H1 (cell line): ENCODE results near the gene MRPL54. TPM values are rescaled to one million over a fixed set of nuclear protein-coding genes. Genes with fewer than 3 reads are reported as not detected.

ENCODE experiments used
- CTCF ChIA-PET: fragments of 300-600 bp; sonication (Branson Sonifier 250); formaldehyde crosslinking; loops from one replicate; lab custom pipeline; 2021; ENCODE audit not compliant: partially characterized antibody; lab: Charles Lee
- POLR2A ChIA-PET: fragments of 300-600 bp; sonication (Branson Sonifier 250); formaldehyde crosslinking; loops from one replicate; lab custom pipeline; 2021; ENCODE audit warnings: inconsistent platforms; ENCODE audit not compliant: partially characterized antibody; lab: Charles Lee
- DNase-seq, 2 experiments: peaks; one replicate each; pipeline versions ENCODE4 v3.0.0 to v3.0.0-alpha.2; 2010 to 2022; ENCODE audit warnings: low spot score in 2 of 2, low read depth in 1 of 2, mixed read lengths in 1 of 2
- FAIRE-seq: peaks from 2 replicates; lab custom pipeline; 2011; peaks lifted over from hg19 to GRCh38; lab: Jason Lieb, UNC
- H2AFZ ChIP-seq: 2 replicates; pipeline ENCODE4 v1.8.1; 2012; ENCODE audit warnings: low read length, inconsistent platforms
- H2AK5ac ChIP-seq: 2 replicates; pipeline ENCODE4 v1.6.1; 2013; ENCODE audit warnings: low read depth, low read length
- H2BK120ac ChIP-seq: replicated peaks from 2 replicates; pipeline ENCODE3; 2013; ENCODE audit warnings: low read depth, low read length, inconsistent platforms
- H2BK12ac ChIP-seq: 2 replicates; pipeline ENCODE4 v1.6.1; 2013; ENCODE audit warnings: low read depth, low read length
- H2BK15ac ChIP-seq: 2 replicates; pipeline ENCODE4 v1.6.1; 2013; ENCODE audit warnings: low read length
- H2BK20ac ChIP-seq: 2 replicates; pipeline ENCODE4 v1.6.1; 2013; ENCODE audit warnings: low read length
- H2BK5ac ChIP-seq: 2 replicates; pipeline ENCODE4 v1.6.1; 2013; ENCODE audit warnings: low read depth, low read length
- H3K14ac ChIP-seq: 2 replicates; pipeline ENCODE4 v1.6.1; 2013; ENCODE audit warnings: inconsistent platforms; ENCODE audit not compliant: insufficient read length
- H3K18ac ChIP-seq: 2 replicates; pipeline ENCODE4 v1.6.1; 2013; ENCODE audit warnings: low read length; ENCODE audit errors: extremely low read depth
- H3K23ac ChIP-seq: 2 replicates; pipeline ENCODE4 v1.6.1; 2013; ENCODE audit warnings: inconsistent platforms; ENCODE audit not compliant: insufficient read length
- H3K23me2 ChIP-seq: 2 replicates; pipeline ENCODE4 v1.6.1; 2013; ENCODE audit warnings: low read depth, low read length
- H3K27ac ChIP-seq: 2 replicates; pipeline ENCODE4 v1.6.1; 2011; ENCODE audit warnings: low read depth, low read length, inconsistent platforms
- H3K27me3 ChIP-seq, 4 experiments: replicated peaks in 1 of 4; 1 replicate in 1 of 4; 2 replicates in 3 of 4; pipeline versions ENCODE4 v1.6.1 to v1.8.1; 2011 to 2013; ENCODE audit warnings: low read length in 3 of 4, mild to moderate bottlenecking in 3 of 4, inconsistent platforms in 2 of 4, mixed read lengths in 2 of 4, moderate library complexity in 1 of 4; ENCODE audit not compliant: control insufficient read depth in 3 of 4, insufficient read depth in 3 of 4; ENCODE audit errors: extremely low read depth in 1 of 4
- H3K36me3 ChIP-seq, 4 experiments: 2 replicates each; pipeline versions ENCODE4 v1.6.1 to v1.8.1; 2011 to 2013; ENCODE audit warnings: mild to moderate bottlenecking in 4 of 4, low read length in 3 of 4, moderate library complexity in 2 of 4, control low read depth in 1 of 4, inconsistent platforms in 1 of 4; ENCODE audit not compliant: insufficient read depth in 4 of 4, control insufficient read depth in 2 of 4
- H3K4ac ChIP-seq: replicated peaks from 2 replicates; pipeline ENCODE3; 2013; ENCODE audit warnings: low read length, low read depth, mixed read lengths, inconsistent platforms; ENCODE audit not compliant: insufficient read length
- H3K4me1 ChIP-seq, 4 experiments: replicated peaks in 1 of 4; 1 replicate in 1 of 4; 2 replicates in 3 of 4; pipeline versions ENCODE4 v1.6.1 to v1.8.1; 2011 to 2013; ENCODE audit warnings: low read length in 3 of 4, inconsistent platforms in 2 of 4, mixed read lengths in 1 of 4; ENCODE audit not compliant: insufficient read depth in 4 of 4, control insufficient read depth in 3 of 4
- H3K4me2 ChIP-seq, 2 experiments: 2 replicates each; pipeline versions ENCODE4 v1.6.1 to v1.8.1; 2011 to 2013; ENCODE audit warnings: low read depth in 2 of 2, low read length in 2 of 2, control low read depth in 1 of 2, inconsistent platforms in 1 of 2, mild to moderate bottlenecking in 1 of 2; ENCODE audit not compliant: insufficient read depth in 1 of 2
- H3K4me3 ChIP-seq, 4 experiments: fragments of 200-600, 300-600 bp in 1 of 4; sonication (generic), shearing (Covaris generic), sonication (Bioruptor Twin) in 1 of 4; 2 replicates each; pipeline versions ENCODE4 v1.5.1 to v1.8.1; 2011 to 2016; ENCODE audit warnings: low read length in 4 of 4, low read depth in 3 of 4, control low read depth in 2 of 4, inconsistent platforms in 2 of 4, mild to moderate bottlenecking in 2 of 4, mixed read lengths in 1 of 4, moderate library complexity in 1 of 4; ENCODE audit not compliant: insufficient read depth in 2 of 4; ENCODE audit errors: extremely low read depth in 1 of 4
- H3K56ac ChIP-seq: replicated peaks from 2 replicates; pipeline ENCODE3; 2013; ENCODE audit warnings: low read depth, mild to moderate bottlenecking, mixed read lengths, low read length, inconsistent platforms; ENCODE audit not compliant: insufficient read length
- H3K79me1 ChIP-seq: 2 replicates; pipeline ENCODE4 v1.6.1; 2013; ENCODE audit warnings: low read depth, low read length, control low read depth
- H3K79me2 ChIP-seq, 2 experiments: 2 replicates each; pipeline versions ENCODE4 v1.6.1 to v1.8.1; 2012 to 2013; ENCODE audit warnings: low read length in 2 of 2, mild to moderate bottlenecking in 2 of 2, inconsistent platforms in 1 of 2; ENCODE audit not compliant: insufficient read depth in 2 of 2, control insufficient read depth in 1 of 2
- H3K9ac ChIP-seq, 4 experiments: replicated peaks in 1 of 4; 1 replicate in 1 of 4; 2 replicates in 3 of 4; pipeline versions ENCODE4 v1.6.1 to v1.8.1; 2011 to 2013; ENCODE audit warnings: low read depth in 3 of 4, low read length in 3 of 4, control low read depth in 2 of 4, mild to moderate bottlenecking in 2 of 4, moderate library complexity in 2 of 4, inconsistent platforms in 1 of 4; ENCODE audit errors: extremely low read depth in 1 of 4
- H3K9me3 ChIP-seq, 2 experiments: 2 replicates each; pipeline versions ENCODE4 v1.6.1 to v1.8.1; 2012 to 2013; ENCODE audit warnings: mild to moderate bottlenecking in 2 of 2, moderate library complexity in 2 of 2, control low read depth in 1 of 2, inconsistent platforms in 1 of 2, low read depth in 1 of 2, low read length in 1 of 2, mixed read lengths in 1 of 2; ENCODE audit not compliant: insufficient read depth in 2 of 2
- H4K20me1 ChIP-seq, 2 experiments: replicated peaks in 1 of 2; 2 replicates each; pipeline versions ENCODE3 to v1.8.1; 2011 to 2013; ENCODE audit warnings: inconsistent platforms in 2 of 2, low read length in 2 of 2, mild to moderate bottlenecking in 1 of 2; ENCODE audit not compliant: insufficient read depth in 2 of 2, control insufficient read depth in 1 of 2
- H4K5ac ChIP-seq: 2 replicates; pipeline ENCODE4 v1.6.1; 2013; ENCODE audit warnings: low read length, low read depth, mixed read lengths, inconsistent platforms; ENCODE audit not compliant: insufficient read length
- H4K8ac ChIP-seq: 2 replicates; pipeline ENCODE4 v1.8.0; 2013; ENCODE audit warnings: mild to moderate bottlenecking, moderate library complexity, low read length, inconsistent platforms; ENCODE audit not compliant: insufficient read depth; ENCODE audit errors: extremely low read depth
- H4K91ac ChIP-seq: replicated peaks from 2 replicates; pipeline ENCODE3; 2013; ENCODE audit warnings: low read length, mixed read lengths, inconsistent platforms; ENCODE audit not compliant: insufficient read length
- POLR2A ChIP-seq, 2 experiments: IDR thresholded peaks; 1 replicate in 1 of 2; 2 replicates in 1 of 2; pipeline ENCODE4 v1.6.1; 2011; ENCODE audit warnings: low read depth in 2 of 2, low read length in 2 of 2, mild to moderate bottlenecking in 2 of 2; ENCODE audit errors: control extremely low read depth in 1 of 2
- WGBS, 2 experiments: shearing (Covaris generic) in 1 of 2; methylation state at CpG; one replicate each; pipeline versions ENCODE4 v1.1.6 to v1.1.7; 2013 to 2015; ENCODE audit warnings: low lambda C conversion rate in 2 of 2, mixed read lengths in 2 of 2, inconsistent platforms in 1 of 2, low coverage in 1 of 2, missing lambda C conversion rate in 1 of 2; ENCODE audit not compliant: insufficient replicate concordance in 2 of 2, insufficient coverage in 1 of 2, insufficient read length in 1 of 2; ENCODE audit errors: extremely low coverage in 1 of 2, missing lambda C conversion rate in 1 of 2; 5-methylcytosine and 5-hydroxymethylcytosine counted together
- polyA plus RNA-seq, 7 experiments: library from polyadenylated mRNA; depleted of rRNA in 3 of 7; stranded (reverse) in 5 of 7; unstranded in 2 of 7; fragments of >200 nt in 5 of 7; fragments of 200-250 nt in 2 of 7; gene quantifications; 1 replicate in 5 of 7; 2 replicates in 1 of 7; 4 replicates in 1 of 7; pipeline versions ENCODE4 v1.2.1 to v1.2.3, GENCODE V29; 2011 to 2013; ENCODE audit warnings: missing spikeins in 2 of 7, mixed read lengths in 2 of 7
- total RNA-seq: library from RNA; stranded (reverse); fragmentation: NEBNext Ultra II Directional; extraction: Animal tissue kit (Norgen Biotek cat#: 25700); gene quantifications from 2 replicates; pipeline ENCODE4 v1.2.1, GENCODE V29; 2021

Gene MRPL54
- total and polyA plus RNA-seq, 2 of the 8 experiments (the other 6 are each of a cell fraction or from before 2014, with no cell fraction given), result 63.8 to 72.8 TPM

DNA sequence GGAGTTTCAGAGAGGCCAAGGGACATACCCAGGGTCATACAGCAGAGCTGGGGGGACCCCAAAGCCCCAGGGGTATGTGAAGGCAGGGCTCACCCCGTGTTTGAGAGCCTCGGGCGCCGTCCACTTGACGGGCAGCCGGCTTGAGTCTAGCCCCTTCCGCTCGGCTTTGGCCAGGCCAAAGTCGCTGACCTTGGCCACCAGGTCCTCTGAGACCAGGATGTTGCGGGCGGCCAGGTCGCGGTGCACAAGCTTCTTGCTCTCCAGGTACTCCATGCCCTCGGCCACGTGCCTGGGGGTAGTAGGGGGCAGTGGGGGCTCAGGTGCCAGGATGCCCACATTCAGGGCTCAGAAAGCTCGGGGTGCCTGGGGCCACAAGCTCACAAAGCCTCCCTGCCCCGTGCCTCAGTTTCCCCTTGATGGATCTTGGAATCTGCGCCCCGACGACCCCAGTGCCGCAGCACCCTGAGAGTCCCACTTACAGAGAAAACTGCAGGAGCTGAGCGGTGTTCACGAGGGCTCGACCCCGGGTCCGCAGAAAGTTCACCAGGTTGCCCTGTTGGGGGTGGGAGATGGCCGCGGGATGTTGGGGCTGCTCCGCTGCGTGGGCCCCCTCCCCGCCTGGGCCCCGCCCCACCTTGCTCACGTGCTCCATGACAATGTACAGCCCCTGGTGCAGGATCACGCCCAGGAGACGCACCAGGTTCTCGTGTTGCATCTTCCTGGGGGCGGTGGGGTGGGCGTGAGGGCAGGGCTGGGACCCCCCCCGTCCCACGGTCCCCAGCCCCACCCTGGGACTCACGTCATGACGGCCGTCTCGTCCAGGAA lies 16.6 kb downstream of the MRPL54 start:
- Histone ChIP-seq H3K23ac (no peak overlapping the region), H3K4me3 (no peak overlapping the region), H2BK12ac (no peak overlapping the region), H4K8ac (no peak overlapping the region), H4K5ac (no peak overlapping the region), H4K91ac (no peak overlapping the region), H2BK5ac (no peak overlapping the region), H3K4me2 (no peak overlapping the region), H3K56ac (no peak overlapping the region), H4K20me1 (peaks cover 0 to 3% of the 10 kb centered on the region in 2 experiments), H3K27me3 (no peaks in the 10 kb centered on the region; a peak in 1 of 7 replicates), H2AK5ac (no peak overlapping the region), H3K9me3 (peaks cover 17 to 22% of the 10 kb centered on the region in 2 experiments), H2BK15ac (no peak overlapping the region), H3K27ac (no peak overlapping the region), H3K79me2 (no peaks in the 10 kb centered on the region), H2BK120ac (no peak overlapping the region), H3K4me1 (no peaks in the 10 kb centered on the region), H2AFZ (no peak overlapping the region), H3K14ac (no peak overlapping the region), H2BK20ac (no peak overlapping the region), H3K9ac (no peak overlapping the region), H3K18ac (no peak overlapping the region), H3K4ac (no peak overlapping the region), H3K36me3 (peaks cover 0 to 14% (median 3%) of the 10 kb centered on the region in 4 experiments; a peak in 2 of 8 replicates), H3K79me1 (no peaks in the 10 kb centered on the region), H3K23me2 (peaks cover 6% of the 10 kb centered on the region; the same call in 1 of the 2 replicates)
- no peak for TF ChIP-seq POLR2A (IDR thresholded peaks at IDR 0.05; ENCODE audit: control extremely low read depth in 1 of 2, low read depth in 2 of 2, low read length in 2 of 2)
- ChIA-PET CTCF (interaction anchor here (0.7 to 2.0 kb wide), 3 partner anchors 43 to 105 kb away, joined by 3 to 9 read pairs (median 3); no protein-coding TSS in a partner anchor), POLR2A (interaction anchor here (0.9 to 2.3 kb wide), 6 partner anchors 9 to 206 kb away, joined by 3 to 7 read pairs (median 4); partner anchors contain the start of gene EEF2)
- FAIRE-seq (no peak), DNase-seq (no peak)
- 94% methylated on average over 30 of the region's 44 CpGs; no CpG with 5 or more reads in 1 of the 2 experiments for WGBS, 2 experiments
